Islet precursor cell (in vitro differentiated cells): ENCODE data around the gene DGKE.
A peak's percentile ranks its signal among the peaks of the same experiment; 100 is the strongest.

Experiments used
- DNase-seq: peaks from one replicate; pipeline ENCODE4 v3.0.0-alpha.2; 2018

DGKE gene

DNA sequence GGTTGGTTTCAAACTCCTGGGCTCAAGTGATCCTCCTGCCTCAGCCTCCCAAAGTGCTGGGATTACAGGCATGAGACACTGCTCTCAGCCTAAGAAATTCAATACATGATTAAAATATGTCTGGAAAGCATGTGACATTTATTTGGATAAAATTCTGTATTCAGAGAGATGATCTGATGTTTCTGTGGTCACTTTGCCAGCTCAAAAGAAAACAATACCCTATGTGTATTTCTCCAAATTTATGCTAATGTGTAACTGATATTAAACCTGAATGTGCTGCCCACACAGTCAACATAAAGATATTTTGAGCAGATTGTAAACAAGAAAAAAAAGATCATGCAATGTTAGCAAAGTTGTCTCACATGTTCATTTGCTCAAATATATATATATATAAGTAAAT lies 16.9 kb upstream of the DGKE start:
- no peak for DNase-seq

DNA sequence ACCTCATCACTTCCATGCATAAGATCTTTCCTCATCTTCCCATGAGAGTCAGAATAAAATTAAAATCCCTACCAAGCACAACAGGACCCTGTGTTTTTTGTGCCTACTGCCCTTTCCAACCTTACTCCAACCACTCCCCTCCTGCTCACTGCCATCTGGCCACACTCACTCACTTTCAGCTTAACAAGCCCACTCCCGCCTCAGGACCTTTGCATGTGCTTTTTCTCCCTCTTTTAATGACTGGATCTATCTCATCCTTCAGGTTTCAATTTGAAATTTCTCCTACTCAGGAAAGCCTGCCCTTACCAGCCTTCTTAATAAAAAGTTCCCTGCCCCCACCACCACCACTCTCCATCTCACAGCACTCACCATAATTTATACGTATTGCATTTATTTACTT lies 14.9 kb upstream of the DGKE start:
- no peak for DNase-seq

- peak; percentile 89 for DNase-seq
Observed at GRCh38 chr17:56819431-56820145, 14.4 kb upstream of the DGKE start.

DNA sequence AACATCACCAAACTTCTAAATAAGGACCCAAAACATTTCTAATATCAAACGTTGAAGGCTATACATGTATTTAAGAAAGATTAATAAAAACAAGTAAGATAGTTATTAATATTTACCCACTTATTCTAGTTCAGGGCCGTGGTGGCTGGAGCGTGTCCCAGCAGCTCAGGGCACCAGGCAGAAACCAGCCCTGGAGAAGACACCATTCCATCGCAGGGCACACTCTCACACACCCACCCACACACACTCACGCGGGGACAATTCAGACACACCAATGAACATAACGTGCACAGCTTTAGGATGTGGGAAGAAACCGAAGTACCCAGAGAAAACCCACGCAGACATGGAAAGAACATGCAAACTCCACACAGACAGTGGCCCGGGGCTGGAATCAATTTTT lies 13.7 kb upstream of the DGKE start:
- DNase-seq, result no peak

DNA sequence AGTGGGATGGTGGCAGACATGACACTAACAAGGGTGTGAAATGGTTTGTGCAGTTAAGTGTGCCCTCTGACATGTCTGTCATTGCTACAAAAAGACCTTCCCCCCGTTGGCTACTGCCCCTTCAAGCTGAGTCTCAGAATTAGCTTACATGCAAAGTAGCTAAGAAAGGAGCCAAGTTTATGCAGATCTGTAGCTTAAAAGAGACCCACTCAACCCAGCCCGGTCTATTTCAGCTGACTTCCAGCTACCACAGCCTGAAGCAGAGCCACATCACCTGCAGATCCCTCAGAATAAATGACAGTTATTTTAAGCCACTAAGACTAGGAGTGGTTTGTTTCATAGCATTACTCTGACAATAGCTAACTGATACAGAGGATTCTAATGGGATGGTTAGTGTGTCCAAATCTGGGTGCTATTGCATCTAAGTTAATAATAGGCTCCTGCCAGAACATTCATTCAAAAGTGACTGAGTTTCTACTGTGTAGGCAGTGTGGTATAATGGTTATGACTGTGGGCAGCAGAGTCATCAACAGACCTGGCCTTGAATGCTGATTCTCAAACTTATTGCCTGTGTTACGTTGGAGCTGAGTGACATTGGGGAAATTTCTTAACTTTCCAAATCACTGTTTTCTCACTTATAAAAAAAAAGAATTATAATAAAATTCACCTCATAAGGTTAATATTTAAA lies 12.0 kb upstream of the DGKE start:
- DNase-seq, result no peak

DNA sequence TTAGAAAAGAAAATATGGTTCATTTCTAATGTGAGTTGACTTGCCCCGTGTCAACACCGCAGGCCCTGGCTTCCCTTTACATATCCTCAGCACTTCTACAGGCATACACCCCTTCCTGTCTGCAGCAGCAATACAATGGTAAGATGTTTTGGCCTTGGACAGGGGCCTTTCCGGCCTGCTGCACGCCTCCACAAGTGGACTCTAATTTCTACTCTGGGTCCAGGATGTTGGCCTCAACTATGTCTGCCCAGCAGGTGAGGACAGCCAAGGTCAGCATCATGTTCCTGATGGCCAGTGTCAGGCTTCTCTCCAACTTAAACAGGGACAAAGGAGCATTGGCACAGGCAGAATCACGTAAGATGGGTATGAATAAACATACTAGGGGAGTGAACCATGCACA lies 11.2 kb upstream of the DGKE start:
- no peak for DNase-seq

GRCh38 chr17:56823848-56824247 lies 10.1 kb upstream of the DGKE start:
- DNase-seq, result no peak

GRCh38 chr17:56824503-56824902 lies 9.4 kb upstream of the DGKE start:
- no peak for DNase-seq

- no peak for DNase-seq
Observed at GRCh38 chr17:56826611-56827414, 7.1 kb upstream of the DGKE start.

DNA sequence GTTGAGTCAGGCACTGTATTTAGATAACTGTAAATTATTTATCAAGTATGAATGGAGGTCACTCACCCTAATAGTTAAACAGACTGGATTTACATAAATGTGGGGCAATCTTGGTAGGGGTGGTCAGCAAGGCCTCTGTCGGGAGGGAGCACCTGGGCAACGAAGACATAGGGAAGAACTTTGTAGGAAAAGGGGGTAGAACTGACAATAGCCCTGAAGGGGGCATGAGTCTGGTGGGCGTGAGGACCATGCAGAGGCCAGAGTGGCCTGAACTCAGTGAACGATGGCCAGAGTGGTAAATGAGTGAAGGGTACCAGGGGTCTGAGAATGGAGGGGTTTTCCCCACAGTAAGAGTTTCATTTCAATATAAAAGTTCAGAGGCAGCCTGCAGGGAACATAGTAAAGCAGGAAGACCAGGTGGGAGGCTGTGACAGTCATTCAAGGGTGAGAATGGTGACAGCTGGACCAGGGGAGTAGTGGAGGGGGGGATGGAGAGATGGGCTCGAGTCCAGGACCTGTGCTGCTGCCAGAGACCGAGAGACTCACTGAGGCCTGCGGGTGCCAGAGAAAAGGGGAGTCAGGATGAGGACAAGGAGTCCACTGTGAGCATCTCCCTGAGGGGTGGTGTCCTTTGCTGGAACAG lies 3.1 kb upstream of the DGKE start:
- DNase-seq, result no peak

DNA sequence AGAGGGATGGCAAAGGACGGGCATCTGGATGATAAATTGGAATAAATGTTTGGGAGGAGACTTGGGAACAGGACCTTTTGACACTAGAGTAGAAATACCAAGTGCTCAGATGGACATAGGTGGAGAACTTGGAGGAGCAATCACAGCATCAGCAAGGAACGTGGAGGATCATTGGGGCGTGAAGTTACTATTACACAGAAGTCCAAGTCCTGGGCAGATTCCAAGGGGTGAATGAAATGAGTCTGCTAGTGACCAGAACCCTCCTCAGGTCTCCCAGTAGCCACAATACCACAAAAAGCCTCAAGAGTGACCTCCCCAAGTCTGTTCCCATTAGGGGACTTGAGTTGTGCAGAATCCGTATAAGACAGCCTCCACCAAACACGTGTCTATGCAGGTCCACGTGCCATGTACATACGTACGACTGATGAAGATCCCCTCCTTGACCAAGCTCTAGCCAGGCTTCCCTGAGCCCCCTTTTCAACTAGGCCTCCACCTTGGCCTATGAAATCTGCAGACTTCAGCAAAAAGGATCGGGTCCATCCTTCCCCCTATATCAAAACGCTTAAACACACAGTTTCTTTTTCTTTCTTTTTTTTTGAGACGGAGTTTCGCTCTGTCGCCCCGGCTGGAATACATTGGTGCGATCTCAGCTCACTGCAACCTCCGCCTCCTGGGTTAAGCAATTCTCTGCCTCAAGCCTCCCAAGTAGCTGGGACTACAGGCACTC lies 2.4 kb upstream of the DGKE start:
- DNase-seq, result no peak

- DNase-seq, result no peak
Observed at GRCh38 chr17:56832446-56832845, 1.5 kb upstream of the DGKE start.

- peak; percentile 85 for DNase-seq
Observed at GRCh38 chr17:56833057-56833808, 718 bp upstream of the DGKE start.

DNA sequence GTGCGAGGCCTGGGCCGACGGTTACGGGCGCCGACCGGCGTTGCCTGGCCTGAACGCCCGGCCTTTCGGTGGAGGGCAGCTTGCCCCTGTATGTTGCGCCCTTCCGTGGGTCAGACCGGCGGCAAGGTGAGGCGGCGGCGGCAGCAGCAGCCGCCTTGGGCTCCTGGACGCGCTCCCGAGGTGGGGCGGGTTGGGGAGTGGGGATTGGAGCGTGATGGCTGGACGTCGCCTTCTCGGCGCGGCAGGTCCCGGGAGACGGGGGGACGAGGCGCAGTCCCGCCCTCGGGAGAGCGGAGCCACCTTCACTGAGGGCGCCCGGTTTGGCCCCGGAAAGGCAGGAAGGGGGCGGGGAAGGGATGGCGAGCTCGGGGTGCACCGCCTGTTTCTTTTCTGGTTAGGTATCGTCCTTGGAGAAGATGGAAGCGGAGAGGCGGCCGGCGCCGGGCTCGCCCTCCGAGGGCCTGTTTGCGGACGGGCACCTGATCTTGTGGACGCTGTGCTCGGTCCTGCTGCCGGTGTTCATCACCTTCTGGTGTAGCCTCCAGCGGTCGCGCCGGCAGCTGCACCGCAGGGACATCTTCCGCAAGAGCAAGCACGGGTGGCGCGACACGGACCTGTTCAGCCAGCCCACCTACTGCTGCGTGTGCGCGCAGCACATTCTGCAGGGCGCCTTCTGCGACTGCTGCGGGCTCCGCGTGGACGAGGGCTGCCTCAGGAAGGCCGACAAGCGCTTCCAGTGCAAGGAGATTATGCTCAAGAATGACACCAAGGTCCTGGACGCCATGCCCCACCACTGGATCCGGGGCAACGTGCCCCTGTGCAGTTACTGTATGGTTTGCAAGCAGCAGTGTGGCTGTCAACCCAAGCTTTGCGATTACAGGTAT lies 671 bp downstream of the DGKE start:
- peak; percentile 87 for DNase-seq

DNA sequence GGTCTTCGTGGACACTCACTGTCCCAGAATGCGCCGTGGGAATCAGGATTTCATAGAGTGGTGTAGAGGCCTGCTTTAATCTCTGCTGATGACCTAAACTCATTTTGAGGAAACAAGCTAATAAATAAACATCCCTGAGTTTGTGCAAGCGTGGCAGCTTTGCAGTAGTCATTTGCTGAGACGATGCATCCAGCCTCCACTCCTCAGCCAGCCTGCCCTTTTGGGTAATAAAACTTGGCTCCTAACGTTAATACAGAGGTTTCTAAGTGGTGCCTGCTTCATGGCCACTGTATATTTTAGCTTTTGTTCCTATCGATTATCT lies 1.3 kb downstream of the DGKE start:
- DNase-seq, result no peak

DNA sequence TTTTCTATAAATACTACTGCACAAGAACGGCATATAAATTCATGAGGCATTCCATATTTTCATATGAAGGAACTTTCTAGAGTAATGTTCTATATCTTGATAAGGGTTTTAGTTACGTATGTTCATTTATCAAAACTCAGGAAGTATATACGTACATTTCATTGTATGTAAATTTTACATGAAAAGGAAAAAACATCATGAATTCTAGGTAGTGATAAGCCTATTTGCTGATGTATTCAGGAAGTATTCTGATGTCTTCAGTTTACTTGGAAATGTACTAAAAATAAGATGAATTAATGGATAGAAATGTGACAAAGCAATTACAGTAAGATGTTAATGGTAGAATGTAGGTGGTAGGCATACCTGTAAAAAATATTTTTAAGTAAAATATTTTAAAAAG lies 4.7 kb downstream of the DGKE start:
- no peak for DNase-seq

- DNase-seq, result no peak
Observed at GRCh38 chr17:56842577-56842976, 8.6 kb downstream of the DGKE start.

GRCh38 chr17:56845934-56846333 lies 12.0 kb downstream of the DGKE start:
- no peak for DNase-seq

DNA sequence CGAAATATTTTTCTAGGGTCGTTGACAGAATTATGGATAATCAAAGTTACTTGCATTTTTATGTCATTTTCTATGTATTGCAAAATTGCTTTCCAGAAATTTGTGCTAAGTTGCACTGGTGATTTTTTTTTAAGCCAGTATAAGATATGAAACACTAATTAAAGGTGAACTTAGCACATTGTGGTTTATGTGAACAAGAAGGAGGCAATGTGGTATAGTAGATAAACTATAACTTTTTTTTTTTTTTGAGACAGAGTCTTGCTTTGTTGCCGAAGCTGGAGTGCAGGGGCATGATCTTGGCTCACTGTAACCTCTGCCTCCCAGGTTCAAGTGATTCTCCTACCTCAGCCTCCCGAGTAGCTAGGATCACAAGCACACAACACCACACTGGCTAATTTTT lies 13.2 kb downstream of the DGKE start:
- DNase-seq, result no peak

DNA sequence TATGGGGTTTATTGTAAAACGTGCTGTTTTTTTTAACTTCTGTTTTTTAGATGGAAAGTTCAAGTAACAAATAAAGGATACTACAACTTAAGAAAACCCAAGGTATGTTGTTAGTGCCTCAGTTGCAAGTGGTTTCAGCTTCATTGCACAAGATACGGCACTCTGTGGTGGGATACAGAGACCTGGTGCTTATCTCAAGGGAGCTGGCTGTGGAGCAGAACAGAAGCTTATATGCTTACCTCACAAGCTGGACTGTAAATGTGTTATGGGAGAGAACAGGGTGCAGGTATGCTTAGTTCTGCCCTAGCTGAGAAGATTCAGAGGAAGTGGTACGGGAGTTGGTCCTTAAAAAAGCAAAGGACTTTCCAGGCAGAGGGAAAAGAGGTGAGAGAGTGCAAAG lies 15.2 kb downstream of the DGKE start:
- DNase-seq, result no peak

DNA sequence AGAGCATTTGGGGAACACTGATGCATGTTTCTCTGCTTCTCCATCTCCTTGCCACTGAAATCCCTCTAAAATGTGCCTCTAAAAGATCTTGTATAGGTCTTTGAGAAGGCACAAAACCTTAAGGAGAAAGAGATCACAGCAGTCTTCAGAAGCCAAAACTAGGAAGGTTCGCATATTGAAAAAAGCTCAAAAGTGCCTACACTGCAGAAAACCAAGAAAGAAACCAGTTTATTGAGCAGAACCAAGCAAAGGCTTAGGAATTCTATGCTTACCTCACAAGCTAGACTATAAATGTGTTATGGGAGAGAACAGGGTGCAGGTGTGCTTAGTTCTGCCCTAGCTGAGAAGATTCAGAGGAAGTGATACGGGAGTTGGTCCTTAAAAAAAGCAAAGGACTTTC lies 16.6 kb downstream of the DGKE start:
- no peak for DNase-seq
